Fibroblast of pulmonary artery (primary cell): ENCODE measurements around the gene TMEM179B.
"Not testable (repeated sequence)": the region's sequence is repeated elsewhere in the genome, so short reads cannot be mapped to it uniquely, and the experiment has no call there.

ENCODE experiments used
- DNase-seq: peaks from one replicate; pipeline ENCODE4 v3.0.0-alpha.2; 2010; ENCODE audit warnings: low read depth
- H3K4me3 ChIP-seq: replicated peaks from 2 replicates; pipeline ENCODE4 v1.5.1; 2011; ENCODE audit warnings: low read depth, mild to moderate bottlenecking, control low read depth, low read length, moderate library complexity
- TF ChIP-seq, protein P1 (sequence below): IDR thresholded peaks from 2 replicates; pipeline ENCODE4 v1.5.1; 2011; ENCODE audit warnings: mild to moderate bottlenecking, control low read depth, low read length, inconsistent platforms; ENCODE audit errors: missing control alignments

Gene TMEM179B

DNA sequence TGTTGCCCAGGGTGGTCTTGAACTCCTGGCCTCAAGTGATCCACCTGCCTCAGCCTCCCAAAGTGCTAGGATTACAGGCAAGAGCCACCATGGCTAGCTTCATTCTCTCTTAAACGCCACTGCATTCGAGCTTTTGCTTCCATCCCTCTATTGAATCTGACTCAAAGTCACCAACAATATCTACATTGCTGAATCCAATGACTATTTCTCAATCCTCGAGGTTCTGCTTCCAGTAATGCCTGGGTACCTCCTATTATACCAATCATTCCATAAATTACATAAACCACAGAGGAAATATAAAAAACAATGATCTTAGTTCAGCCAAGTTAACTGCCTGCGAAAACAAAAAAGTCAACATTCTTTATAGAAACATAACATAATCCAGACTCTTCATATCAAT is 29.9 kb downstream of the TMEM179B start:
- TF ChIP-seq, protein P1, sequence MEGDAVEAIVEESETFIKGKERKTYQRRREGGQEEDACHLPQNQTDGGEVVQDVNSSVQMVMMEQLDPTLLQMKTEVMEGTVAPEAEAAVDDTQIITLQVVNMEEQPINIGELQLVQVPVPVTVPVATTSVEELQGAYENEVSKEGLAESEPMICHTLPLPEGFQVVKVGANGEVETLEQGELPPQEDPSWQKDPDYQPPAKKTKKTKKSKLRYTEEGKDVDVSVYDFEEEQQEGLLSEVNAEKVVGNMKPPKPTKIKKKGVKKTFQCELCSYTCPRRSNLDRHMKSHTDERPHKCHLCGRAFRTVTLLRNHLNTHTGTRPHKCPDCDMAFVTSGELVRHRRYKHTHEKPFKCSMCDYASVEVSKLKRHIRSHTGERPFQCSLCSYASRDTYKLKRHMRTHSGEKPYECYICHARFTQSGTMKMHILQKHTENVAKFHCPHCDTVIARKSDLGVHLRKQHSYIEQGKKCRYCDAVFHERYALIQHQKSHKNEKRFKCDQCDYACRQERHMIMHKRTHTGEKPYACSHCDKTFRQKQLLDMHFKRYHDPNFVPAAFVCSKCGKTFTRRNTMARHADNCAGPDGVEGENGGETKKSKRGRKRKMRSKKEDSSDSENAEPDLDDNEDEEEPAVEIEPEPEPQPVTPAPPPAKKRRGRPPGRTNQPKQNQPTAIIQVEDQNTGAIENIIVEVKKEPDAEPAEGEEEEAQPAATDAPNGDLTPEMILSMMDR: no peak
- peak; percentile 11 for DNase-seq
- no peak overlapping the region for H3K4me3 ChIP-seq

DNA sequence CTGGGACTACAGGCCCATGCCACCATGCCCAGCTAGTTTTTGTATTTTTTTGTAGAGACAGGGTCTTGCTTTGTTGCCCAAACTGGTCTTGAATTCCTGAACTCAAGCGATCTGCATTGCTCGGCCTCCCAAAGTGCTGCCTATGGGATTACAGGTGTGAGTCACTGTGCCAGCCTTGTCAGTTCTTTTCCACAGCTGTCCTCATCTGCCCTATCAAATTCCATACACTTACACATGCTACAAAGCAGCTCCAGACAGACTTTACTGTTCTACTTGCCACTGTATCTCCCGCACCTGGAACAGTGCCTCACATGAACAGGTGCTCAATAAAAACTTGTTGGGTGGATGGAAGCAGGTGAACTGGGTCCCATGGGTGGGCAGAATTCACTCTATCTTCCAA is 36.5 kb downstream of the TMEM179B start:
- TF ChIP-seq, protein P1: no peak

DNA sequence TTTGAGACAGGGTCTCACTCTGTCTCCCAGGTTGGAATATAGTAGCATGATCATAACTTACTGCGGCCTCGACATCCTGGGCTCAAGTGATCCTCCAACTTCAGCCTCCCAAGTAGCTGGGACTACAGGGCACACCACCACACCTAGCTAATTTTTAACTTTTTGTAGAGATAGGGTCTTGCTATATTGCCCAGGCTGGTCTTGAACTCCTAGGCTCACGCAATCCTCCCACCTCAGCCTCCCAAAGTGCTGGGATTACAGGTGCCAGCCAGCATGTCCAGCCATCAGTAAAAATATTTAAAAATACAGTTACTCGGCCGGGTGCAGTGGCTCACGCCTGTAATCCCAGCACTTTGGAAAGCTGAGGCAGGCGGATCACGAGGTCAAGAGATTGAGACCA is 40.9 kb downstream of the TMEM179B start:
- H3K4me3 ChIP-seq, DNase-seq: not testable (repeated sequence)

More for the DNA sequence above, 36.5 kb downstream of the TMEM179B start:
- no peak for DNase-seq
- no peak overlapping the region for H3K4me3 ChIP-seq

GRCh38 chr11:62830904-62831519 is 43.8 kb downstream of the TMEM179B start:
- peak overlapping the region; percentile 87 for H3K4me3 ChIP-seq
- DNase-seq: no peak
- TF ChIP-seq, protein P1: no peak

DNA sequence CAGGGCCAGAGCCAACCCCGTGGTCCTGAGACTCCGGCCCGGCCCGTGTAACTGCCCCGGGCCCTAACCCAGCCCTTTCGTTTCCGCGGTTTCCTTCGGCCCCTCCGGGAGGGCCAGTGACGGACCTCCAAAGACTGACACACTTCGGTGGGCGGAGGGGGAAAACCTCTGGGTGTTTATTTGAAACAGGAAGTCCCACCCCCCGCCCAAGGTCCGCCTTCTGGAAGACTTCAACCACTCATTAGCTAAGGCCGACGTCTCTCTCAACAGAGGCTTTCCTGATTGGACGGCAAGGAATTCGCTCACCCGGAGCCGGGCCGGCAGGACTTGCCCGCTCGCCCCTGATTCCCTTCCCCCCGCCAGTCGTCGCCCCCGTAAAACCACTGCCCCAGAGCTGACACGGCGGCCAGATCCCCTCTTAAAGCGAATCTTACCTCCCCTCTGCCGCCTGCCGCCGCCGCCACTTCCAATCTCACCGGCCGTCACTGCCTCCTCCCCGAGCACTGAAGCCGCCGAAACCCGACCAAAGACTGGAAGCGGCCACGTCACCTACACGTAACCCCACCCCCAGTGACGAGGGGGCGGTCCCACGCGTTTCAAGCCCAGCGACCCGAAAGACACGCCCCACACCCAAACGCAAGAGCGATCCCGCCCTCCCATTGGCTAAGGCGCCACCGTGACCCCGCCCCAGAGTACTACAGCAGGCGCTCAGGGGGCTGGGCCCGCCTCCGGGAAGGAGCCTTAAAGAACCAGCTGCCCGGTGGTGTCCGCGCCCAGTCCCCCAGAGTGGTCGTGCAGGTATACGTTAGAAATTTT is 44.5 kb downstream of the TMEM179B start, which contains the start of gene STX5:
Gene STX5, minus strand, starts transcription at position 532 of the 816 bp plus-strand sequence. CDS start 808 bp downstream, outside the sequence.
- TF ChIP-seq, protein P1: no peak
- H3K4me3 ChIP-seq: peak within 1 kb of the TSS; percentile 87
- DNase-seq: peak; percentile 99

DNA sequence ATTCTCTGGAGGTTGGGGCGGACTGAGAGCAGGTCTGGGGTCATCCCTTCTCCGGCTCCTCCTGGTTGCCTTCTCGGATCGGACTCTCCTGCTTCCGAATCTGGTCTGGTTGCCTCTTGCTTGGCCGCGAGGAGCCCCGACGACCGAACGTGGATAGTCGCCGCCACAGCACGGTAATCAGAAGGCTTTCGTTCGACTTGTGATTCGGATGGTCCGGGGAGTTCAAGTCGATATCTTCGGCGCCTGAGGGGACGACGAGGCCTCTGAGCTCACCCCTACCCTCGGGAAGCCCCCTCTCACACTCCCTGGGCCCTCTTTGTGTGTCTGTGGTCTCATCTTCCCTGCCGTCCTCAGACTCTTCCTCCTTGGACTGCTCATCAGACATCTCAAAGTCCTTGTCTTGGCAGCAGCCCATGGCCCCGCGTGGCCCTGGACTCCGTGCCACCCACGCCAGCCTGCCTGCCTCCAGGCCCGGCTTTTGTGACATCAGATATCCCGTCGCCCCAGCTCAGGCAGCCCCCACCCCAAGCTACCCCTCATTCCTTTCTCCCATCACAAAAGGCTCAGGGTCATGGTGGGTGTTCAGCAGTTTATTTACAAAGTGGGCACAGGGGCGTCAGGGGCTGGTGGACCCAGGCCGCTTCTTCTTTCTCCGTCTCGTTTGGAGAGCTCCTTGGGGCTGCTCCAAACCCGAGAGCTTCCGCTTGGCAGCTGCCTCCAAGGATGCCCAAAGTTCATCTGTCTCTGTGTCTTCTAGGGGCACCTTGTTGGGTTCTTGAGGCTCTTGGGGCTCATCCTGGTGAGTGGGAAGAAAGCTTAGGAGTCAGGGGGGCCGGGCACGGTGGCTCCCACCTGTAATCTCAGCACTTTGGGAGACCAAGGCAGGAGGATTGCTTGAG is 45.4 kb downstream of the TMEM179B start, which contains the start of gene TEX54:
Gene TEX54, minus strand, starts transcription at position 506 of the 899 bp plus-strand sequence.
- DNase-seq: no peak
- TF ChIP-seq, protein P1: no peak
- peak within 1 kb of the TSS; percentile 87 for H3K4me3 ChIP-seq

- no peak overlapping the region for H3K4me3 ChIP-seq
- no peak for DNase-seq
Observed at GRCh38 chr11:62835336-62835735, 48.1 kb downstream of the TMEM179B start.

More at GRCh38 chr11:62835336-62835735, 48.1 kb downstream of the TMEM179B start:
- TF ChIP-seq, protein P1: no peak
